ENCODE measurements around the gene SNCB. TPM values are rescaled to one million over a fixed set of nuclear protein-coding genes. Genes with fewer than 3 reads are reported as not detected.

SNCB gene
- total and polyA plus RNA-seq, 2 of the 13 experiments (the other 11 are each of a cell fraction or from before 2014, with no cell fraction given) = not detected

GRCh38 chr5:176677209-176677939, 47.0 kb upstream of the SNCB start (continued):
- TF ChIP-seq UBTF (CRISPR knock-in tag; IDR thresholded peaks at IDR 0.05) (peak; percentile 33; the same call in 1 of the 2 replicates), ZNF326 (CRISPR knock-in tag; IDR thresholded peaks at IDR 0.05; ENCODE audit: borderline replicate concordance) (no peak), ZNF292 (CRISPR knock-in tag; IDR thresholded peaks at IDR 0.05; ENCODE audit: borderline replicate concordance, low read depth) (peak; percentile 56; the same call in 1 of the 2 replicates), TFDP1 (CRISPR knock-in tag; IDR thresholded peaks at IDR 0.05; ENCODE audit: borderline replicate concordance) (peak; percentile 45; the same call in 1 of the 2 replicates), DZIP1 (CRISPR knock-in tag; IDR thresholded peaks at IDR 0.05) (no peak), ZNF253 (CRISPR knock-in tag; IDR thresholded peaks at IDR 0.05; ENCODE audit: borderline replicate concordance) (no peak), TCF12 (IDR thresholded peaks at IDR 0.05) (no peak), TCF12 (CRISPR knock-in tag; IDR thresholded peaks at IDR 0.05) (no peak), GABPA (IDR thresholded peaks at IDR 0.05; ENCODE audit: low read depth, low read length) (no peak), GABPA (CRISPR knock-in tag; IDR thresholded peaks at IDR 0.05; ENCODE audit: low read depth) (peak; percentile 2; the same call in 1 of the 2 replicates), ATRX (CRISPR knock-in tag; IDR thresholded peaks at IDR 0.05; ENCODE audit: borderline replicate concordance) (no peak), TMF1 (CRISPR knock-in tag; IDR thresholded peaks at IDR 0.05; ENCODE audit: low read depth) (no peak), ADNP (CRISPR knock-in tag; IDR thresholded peaks at IDR 0.05) (no peak), FOXJ3 (CRISPR knock-in tag; IDR thresholded peaks at IDR 0.05; ENCODE audit: borderline replicate concordance) (no peak), NCOA2 (CRISPR knock-in tag; IDR thresholded peaks at IDR 0.05) (no peak), KLF12 (CRISPR knock-in tag; IDR thresholded peaks at IDR 0.05; ENCODE audit: borderline replicate concordance) (0 out of 2 replicates have a peak, but pooled peaks have one; percentile 38), SAFB2 (CRISPR knock-in tag; IDR thresholded peaks at IDR 0.05; ENCODE audit: borderline replicate concordance, low read depth) (no peak; the same call in 1 of the 2 replicates), ZNF20 (CRISPR knock-in tag; IDR thresholded peaks at IDR 0.05) (no peak), ZNF670 (CRISPR knock-in tag; IDR thresholded peaks at IDR 0.05; ENCODE audit: borderline replicate concordance) (no peak), FOXA1 (IDR thresholded peaks at IDR 0.05) (no peak), FOXA1 (CRISPR knock-in tag; IDR thresholded peaks at IDR 0.05) (no peak), SRSF9 (IDR thresholded peaks at IDR 0.05; ENCODE audit: borderline replicate concordance, insufficient read depth, low read depth, low read length, poor library complexity, severe bottlenecking) (no peak), SNRNP70 (IDR thresholded peaks at IDR 0.05; ENCODE audit: low read depth, low read length) (no peak), GTF2F1 (IDR thresholded peaks at IDR 0.05; ENCODE audit: low read length) (no peak), RFXAP (CRISPR knock-in tag; IDR thresholded peaks at IDR 0.05; ENCODE audit: borderline replicate concordance) (no peak), U2AF2 (IDR thresholded peaks at IDR 0.05; ENCODE audit: low read depth, low read length) (no peak)
